G401.6 (cell line): Measurements from ENCODE around the gene GPD1L.
"Not testable (repeated sequence)": the region's sequence is repeated elsewhere in the genome, so short reads cannot be mapped to it uniquely, and the experiment has no call there.

Experiments
- FAIRE-seq: peaks from 2 replicates; lab custom pipeline; 2012; peaks lifted over from hg19 to GRCh38; lab: Jason Lieb, UNC

Gene GPD1L

DNA sequence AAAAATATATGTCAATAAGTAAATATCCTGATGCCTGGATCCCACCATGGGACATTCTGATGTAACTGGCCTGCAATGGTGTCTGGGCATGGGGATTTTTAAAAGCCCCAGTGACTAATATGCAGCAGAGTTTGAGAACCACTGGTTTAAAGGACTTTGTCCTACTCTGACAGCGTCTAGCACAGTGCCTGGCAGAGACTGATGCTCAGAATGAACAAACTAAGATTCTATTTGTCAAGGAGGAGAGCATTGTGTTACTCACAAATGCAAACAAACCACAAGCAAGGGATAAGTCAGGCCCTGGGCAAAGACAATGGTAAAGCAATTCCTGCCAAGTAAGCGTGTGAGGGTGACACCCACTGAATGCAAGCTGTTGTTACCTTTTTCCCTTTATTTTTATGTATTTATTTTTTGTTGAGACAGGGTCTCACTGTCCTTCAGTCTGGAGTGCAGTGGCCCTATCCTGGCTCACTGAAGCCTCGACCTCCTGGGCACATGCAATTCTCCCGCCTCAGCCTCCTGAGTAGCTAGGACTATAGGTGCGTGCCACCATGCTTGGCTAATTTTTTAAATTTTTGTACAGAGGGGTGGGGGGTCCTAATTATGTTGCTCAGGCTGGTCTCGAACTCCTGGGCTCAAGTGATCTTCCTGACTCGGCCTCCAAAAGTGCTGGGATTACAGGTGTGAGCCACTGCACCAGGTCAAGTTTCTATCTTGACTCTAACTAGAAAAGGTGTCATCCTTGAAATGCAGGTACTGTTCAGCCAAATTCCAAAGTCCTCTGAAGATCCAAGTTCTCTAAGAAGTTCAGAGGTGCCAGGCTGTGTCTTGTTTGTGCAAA is 909 bp upstream of the GPD1L start:
- FAIRE-seq, result no peak

DNA sequence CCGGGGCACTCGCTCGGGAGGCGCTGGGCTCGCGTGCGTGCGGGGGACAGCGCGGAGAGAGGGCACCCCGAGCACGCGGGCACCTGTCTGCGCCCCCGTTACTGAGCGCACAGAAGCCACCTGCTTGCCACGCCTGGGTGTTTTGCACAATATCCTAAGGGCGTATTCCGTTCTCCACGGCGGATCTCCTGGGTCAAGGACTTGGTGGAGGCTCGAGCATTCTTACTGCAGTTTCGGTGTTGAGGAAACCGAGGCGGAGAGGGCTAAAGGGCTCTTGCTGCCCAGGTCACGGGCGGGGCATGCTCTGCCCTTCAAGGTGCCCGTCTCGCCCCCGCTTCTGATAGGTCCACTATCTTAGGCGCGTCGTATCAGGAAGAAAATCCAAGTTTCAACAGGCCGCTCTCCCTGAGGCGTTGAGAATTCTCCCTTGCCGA is 526 bp downstream of the GPD1L start:
- FAIRE-seq, result no peak

DNA sequence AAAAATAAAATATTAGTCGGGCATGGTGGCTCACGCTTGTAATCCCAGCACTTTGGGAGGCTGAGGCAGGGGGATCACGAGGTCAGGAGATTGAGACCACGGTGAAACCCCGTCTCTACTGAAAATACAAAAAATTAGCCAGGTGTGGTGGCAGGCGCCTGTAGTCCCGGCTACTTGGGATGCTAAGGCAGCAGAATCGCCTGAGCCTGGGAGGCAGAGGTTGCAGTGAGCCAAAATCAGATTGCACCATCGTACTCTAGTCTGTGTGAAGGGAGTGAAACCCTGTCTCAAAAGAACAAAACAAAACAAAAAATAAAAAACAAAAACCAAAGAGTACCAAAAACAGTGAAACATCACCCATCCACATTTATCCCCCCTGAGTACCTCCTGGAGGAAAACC is 1.8 kb downstream of the GPD1L start:
- not testable (repeated sequence) for FAIRE-seq

DNA sequence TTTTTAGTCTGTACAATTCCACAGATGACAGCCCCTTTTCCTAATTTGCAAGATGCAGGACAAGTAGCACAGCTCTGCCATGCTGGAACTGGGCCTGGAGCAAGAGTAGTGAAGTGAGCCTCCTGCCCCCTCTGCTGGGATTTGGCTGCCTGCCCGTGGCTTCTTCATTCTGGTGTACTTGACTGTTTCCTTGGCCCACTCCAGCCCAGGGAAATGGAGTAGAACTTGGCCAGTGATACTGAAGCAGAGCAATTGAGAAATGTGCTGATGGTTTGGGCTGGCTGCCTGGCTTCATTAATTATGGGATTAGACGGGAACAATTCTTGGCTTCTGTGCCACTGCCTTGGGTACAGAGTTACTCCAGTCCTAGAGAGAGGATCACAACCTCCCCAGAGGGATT is 2.8 kb downstream of the GPD1L start:
- no peak for FAIRE-seq

DNA sequence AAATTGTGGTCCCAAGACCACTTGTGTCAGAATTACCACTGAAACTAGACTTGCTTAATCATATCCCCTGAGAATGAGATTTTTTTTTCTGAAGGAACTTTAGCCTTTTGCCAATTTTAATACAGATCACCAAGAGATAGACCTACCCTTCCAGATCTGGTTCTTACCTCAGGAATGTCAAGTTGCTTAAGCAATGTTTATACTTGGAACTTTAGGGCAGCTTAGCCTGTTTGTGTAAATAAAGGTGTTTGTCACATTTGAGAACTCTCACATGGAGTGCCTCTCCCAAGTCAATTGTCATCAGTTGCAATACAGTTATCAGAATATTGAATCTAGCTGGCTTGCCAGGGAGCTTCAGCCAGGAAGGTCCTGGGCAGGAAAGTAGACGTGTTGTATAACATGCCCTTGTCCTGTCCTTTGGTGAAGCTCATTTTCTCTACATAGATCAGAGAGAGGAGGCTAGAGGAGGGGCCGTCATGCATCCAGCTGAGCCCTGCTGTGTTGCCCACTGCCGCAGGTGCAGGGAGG is 3.9 kb downstream of the GPD1L start:
- FAIRE-seq, result no peak

DNA sequence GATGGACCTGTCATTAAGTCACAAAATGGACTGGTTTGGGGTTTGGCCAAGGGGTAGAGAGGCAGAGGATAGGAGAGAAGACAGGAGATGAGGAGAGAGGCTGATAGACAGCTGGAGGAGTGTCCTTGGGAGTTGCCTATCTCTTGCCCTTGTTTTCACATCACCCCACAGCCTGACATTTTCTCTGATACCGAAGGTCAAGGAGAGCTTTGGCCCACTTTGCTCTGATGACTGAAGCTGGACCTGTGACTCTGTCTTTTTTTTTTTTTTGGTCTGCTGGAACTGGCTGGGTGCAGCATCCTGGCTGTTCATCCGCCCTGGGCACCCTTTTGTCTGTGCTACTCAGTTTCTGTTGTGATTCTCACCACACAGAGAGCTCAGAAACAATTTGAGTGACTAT is 5.1 kb downstream of the GPD1L start:
- FAIRE-seq, result no peak

DNA sequence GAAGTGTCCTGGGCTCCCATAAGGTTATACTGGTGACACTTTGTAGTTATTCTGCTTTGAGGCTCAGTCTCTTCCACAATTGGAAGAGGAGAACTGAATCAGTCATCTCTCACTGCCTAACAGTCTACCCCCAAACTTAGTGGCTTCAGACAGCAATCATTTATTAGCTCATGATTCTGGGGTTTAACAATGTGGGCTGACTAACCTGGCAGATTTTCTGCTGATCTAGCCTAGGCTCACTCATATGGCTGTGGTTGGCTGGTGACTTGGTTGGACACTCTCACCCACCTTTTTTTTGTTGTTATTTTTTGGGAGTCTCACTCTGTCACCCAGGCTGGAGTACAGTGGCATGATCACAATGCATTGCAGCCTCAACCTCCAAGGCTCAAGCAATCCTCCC is 7.1 kb downstream of the GPD1L start:
- FAIRE-seq, result no peak

DNA sequence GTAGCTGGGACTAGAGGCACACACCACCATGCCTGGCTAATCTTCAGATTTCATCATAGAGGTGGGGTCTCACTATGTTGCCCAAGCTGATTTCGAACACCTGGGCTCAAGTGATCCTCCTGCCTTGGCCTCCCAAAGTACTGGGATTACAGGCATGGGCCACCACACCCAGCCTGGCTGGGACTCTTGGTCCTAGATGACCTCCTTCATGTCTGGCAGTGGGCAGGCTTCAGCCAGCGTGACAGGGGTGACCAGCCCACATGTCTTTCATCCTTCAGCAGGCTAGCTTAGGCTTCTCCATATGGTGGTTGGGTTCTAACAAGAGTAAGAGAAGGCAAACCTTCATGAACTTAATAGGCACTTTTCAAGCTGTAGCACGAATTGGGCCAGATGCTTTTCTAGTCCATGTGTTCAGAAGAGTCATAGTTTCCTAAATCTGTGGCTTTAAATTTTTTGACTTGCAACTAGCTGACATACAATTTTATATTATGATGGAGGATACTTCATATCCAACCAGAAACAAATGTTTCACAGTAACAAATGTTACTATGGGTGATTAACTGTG is 7.6 kb downstream of the GPD1L start:
- FAIRE-seq, result no peak

DNA sequence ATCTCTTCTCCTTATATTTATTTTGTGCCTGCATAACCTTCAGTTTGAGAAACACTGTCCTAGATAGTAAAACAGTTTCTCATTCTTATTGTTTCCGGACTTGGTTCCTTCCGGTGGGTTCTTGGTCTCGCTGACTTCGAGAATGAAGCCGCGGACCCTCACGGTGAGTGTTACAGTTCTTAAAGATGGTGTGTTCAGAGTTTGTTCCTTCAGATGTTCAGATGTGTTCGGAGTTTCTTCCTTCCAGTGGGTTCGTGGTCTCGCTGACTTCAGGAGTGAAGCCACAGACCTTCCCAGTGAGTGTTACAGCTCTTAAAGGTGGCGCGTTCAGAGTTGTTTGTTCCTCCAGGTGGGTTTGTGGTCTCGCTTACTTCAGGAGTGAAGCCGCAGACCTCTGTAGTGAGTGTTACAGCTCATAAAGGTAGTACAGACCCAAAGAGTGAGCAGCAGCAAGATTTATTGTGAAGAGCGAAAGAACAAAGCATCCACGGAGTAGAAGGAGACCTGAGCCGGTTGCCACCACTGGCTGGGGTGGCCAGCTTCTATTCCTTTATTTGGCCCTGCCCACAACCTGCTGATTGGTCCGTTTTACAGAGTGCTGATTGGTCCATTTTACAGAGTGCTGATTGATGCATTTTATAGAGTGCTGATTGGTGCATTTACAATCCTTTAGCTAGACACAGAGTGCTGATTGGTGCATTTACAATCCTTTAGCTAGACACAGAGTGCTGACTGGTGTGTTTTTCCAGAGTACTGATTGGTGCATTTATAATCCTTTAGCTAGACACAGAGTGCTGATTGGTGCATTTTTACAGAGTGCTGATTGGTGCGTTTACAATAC is 8.3 kb downstream of the GPD1L start:
- FAIRE-seq, result not testable (repeated sequence)

DNA sequence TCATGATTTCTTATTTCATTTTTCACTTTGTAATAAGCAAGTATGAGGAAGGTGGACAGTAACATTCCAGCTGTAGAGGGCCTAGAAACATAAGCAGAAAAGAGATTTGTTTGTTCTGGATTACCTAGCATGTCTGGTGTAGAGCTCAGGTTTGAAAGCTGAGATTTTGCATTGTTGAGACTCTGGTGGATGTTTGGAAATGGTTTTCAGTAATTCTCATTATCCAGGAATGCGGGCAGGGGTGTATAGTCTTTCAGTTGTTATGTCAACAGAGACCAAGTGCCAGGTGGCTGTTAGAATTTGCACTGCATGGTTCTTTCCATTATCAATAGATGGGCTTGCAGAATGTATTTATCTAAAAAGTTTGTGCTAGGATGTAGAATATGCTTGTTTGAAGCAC is 10.9 kb downstream of the GPD1L start:
- FAIRE-seq, result no peak

DNA sequence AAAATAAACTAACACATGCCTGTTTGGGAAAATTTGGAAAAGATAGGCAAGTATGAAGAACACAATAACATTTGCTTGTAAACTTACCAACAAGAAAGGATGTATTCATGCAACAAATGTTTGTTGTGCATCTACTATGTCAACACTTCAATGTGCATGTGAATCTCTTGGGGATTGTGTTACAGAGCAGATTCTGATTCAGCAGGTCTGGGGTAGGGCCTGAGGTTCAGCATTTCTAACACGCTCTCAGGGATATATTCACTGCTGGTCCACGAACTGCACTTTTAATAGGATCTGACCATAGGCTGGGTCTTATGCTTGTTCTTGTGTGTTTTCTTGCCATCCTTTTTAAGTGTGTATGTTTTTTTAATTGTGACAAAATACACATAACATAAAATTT is 11.8 kb downstream of the GPD1L start:
- FAIRE-seq, result no peak

DNA sequence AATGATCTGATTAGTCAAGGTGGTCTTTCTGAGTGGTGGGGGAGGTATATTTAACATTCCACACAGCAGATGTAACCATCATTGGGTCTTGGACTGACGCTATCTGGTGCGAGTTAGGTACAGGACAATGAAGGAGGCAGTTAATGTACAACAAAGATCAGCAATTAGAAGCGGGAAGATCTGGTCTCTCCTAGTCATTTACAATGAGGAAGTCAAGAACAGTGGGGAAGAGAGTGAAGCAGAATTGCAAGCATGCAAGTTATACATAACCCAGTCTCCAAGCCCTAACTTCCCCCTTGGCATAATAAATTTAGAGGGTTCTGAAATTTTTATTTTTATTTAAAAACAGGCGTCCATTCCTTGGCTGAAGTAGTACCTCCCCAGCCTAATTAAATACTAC is 14.1 kb downstream of the GPD1L start:
- FAIRE-seq, result no peak

DNA sequence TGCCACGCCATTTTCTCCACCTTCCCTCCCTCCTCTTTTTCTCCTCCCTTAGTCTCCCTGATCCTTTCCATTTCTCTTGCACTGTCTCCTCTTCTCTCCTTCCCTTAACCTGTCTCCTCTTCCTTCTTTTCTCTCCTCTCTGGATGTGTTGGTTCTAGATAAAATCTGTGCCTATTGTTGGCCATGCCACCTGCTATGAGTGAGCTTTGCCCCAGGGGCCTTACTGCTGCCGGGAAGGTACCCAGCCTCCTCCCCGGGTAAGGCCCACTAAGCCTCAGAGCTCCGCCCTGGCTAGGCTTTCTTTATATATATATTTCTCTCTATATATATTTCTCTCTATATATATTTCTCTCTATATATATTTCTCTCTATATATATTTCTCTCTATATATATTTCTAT is 14.7 kb downstream of the GPD1L start:
- FAIRE-seq, result no peak

DNA sequence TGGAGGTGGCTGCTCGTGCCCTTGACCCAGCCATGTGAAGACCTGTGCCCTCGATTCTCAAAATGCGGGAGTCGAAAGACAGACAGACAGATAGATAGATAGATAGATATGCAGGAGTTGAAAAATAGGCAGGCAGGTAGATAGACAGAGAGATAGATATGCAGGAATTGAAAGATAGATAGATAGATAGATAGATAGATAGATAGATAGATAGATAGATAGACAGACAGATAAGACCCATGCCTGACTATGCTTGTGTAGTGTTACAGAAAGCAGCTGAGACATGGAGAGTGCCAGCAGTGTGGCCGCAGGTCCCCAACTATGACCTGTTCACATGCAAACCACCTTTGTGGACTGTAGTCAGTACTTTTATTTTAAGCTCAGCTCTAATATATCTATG is 17.2 kb downstream of the GPD1L start:
- FAIRE-seq, result no peak

DNA sequence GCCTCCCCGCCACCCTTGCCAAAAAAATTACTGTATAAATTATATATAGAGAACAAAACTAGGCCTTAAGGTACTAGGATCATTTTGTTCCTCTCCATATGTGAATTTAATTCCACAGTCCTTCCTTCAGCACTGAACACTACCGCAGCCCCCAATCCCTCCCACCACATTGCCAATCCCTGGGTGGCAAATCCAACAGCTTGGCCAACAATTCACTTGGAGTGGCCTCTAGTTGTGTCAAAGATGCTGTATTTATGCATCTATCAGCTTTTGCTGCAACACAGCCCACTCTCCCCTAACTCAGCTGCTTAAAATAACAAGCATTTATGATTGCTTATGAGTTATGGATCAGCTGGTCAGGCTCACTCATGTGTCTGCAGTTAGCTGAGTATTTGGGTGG is 18.6 kb downstream of the GPD1L start:
- FAIRE-seq, result no peak

DNA sequence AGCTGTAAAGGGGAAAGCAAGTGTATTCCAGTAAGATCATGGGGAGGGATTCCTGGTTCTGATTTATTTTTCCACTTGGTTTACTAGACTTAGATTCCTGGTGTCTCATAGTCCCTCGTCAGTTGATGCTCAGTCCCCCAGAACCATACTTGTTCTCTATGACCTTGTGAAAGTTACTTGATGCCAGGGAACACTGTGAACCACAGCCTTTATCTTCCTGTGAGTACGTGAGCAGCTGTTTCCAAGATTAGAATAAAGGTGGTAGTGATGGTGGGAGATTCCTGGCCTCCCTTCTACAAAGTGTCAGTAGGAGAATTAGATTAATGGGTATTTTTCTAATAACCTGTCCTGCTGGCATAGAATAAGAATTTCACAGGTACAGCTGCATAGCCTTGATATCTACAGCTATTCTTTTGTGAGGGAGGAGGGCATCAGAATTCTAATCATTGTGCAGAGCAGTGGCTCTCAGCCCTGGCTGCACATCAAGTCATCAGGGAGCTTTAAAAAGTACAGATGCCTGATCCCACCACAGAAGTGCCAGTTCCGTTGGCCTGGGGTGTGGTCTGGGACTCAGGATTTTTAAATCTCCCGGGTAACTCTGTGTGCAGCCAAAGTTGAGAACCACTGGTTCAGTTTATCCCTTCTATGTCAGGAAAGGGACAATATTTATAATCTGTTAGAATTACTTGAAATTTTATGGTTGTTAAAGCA is 20.0 kb downstream of the GPD1L start:
- no peak for FAIRE-seq

DNA sequence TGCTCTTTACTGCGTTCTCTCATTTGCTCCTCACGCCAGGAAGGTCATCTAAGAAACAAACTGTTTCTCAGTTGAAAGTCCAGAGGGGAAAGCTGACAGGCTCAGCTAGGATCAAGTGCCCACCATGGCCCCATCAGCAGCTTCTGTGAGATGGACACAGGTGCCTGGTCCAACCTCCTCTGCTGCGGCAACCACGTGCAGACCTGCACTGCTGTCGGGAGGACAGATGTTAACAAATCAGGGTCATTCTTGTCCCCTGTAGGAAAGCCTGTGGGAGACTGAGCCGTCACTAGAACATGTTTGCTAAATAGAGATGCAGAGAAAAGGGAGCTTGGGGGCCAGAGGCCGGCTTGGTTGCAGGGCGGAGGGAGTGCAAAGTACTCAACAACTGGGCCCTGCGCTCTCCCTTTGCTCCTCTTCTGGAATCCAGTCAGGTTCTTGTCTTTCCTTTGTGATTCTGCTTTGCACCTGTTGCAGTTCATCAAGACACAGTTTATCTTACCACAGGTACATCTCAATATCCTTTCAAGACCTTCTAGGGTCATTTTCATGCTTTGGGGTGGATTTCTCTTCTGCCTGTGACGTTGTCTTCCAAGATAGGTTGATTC is 20.9 kb downstream of the GPD1L start:
- no peak for FAIRE-seq

DNA sequence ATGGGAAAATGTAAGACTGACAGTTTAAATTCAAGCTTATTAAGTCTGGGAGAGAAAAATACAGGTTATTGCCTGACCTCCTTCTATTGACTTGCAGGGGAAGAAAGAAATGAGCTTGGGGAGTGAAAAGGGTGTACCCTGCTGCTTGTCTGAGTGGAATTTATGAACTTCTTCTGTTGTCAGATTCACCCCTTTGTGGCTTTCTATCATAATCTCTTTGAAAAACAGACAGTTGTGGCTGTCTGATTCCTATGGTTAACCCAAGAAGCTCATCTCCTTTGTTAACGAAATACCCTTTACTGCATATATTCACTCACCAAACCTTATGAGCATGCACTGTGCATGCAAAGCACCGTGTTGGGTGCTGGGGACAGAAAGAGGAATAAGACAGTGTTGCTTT is 22.5 kb downstream of the GPD1L start:
- no peak for FAIRE-seq

DNA sequence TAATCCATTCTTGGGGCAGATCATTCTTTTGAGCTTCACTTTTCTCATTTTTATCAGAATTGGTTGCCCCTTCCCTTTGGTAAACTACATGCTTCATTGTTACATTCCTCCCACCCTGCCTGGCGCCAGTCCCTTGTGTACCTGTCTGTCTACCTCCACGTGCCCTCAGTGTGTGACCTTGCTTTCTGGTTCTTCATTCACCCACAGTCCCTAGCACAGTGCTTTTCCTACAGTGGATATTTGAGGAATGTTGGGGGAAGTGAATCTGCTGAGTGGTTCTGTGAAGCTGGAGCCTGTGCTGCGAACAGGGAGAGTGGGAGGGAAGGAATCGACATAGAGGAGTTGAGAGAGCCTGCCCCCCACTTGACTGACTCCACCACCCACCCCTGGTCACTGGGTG is 23.4 kb downstream of the GPD1L start:
- FAIRE-seq, result no peak

DNA sequence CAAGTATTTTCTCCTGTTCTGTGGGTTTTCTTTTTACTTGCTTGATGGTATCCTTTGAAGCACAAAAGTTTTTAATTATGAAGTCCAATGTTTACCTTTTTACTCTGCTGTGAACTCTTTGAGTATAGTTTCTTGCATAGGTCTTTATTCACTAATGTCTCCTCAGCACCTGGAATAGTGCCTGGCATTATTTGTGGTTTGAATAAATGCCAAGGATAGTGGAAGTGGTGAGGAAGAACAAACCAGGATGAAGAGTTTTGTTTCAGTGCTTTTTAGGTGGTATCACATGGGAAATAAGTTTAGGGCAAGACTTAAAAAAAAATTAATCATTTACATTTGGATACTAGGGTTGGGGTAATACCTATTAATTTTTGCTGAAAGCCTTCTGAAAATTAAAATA is 25.7 kb downstream of the GPD1L start:
- no peak for FAIRE-seq

DNA sequence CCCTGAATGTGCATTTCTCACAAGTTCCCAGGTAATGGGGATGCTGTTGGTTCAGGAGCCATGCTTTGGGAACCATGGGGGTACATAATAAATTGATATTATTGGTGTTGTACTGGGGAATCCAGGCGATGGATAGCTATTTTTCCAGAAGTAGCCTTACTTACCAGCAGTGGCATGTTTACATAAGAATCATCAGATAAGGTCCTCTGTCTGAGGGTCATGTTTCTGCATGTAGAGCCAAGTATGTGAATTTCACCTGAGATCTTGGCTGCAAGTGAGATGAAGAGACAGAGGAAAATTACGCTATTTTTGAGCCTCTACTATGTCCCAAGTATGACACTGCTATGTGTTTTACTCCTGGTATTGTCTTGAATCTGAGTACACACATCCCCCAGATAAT is 26.3 kb downstream of the GPD1L start:
- FAIRE-seq, result no peak

DNA sequence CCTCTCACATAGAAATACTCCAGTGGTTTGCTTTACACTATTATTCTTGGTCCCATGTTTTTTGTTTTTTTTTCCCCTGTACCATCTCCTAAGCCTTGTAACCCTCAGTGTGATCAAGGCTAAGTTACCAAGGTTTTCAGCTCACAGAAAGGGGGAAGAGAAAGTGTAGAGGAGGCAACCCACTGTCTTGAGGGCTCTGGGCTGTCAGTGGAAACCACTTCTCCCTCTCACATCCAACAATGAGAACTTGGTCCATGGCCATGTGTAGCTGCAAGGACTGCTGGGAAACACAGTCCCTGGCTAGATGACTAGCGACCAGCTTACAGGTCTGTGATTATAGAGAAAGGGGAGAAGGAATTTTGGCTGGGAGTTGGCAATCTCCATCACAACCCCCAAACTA is 30.3 kb downstream of the GPD1L start:
- no peak for FAIRE-seq
